HG03432 (cell line): ENCODE results near the gene FGD4.
"Not testable (repeated sequence)": the region's sequence is repeated elsewhere in the genome, so short reads cannot be mapped to it uniquely, and the experiment has no call there.

Experiments used
- ATAC-seq: cut with Tn5 transposase; IDR thresholded peaks from one replicate; pipeline ENCODE4 v1.9.1; 2021; ENCODE audit warnings: mild to moderate bottlenecking, moderate library complexity; ENCODE audit not compliant: unreplicated experiment

The FGD4 gene

DNA sequence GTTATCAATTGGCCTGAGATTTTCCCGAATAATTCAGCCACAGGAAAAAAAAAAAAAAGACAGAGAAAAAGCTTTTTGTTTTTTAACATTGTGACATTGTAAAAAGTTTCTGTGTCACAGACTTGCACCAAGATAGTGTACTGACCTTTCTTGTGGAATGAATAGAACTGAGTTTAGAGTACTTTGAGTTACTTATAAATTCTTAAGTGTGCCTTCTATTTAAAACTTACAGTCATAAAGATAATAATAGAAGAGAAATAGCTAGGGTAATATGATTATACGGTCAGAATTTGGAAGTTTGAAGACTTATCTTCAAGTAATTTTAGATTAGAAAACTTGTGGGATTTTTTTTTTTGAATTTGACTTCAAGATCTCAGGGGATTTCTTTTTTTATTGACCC is 88.8 kb downstream of the FGD4 start:
- ATAC-seq: no peak

DNA sequence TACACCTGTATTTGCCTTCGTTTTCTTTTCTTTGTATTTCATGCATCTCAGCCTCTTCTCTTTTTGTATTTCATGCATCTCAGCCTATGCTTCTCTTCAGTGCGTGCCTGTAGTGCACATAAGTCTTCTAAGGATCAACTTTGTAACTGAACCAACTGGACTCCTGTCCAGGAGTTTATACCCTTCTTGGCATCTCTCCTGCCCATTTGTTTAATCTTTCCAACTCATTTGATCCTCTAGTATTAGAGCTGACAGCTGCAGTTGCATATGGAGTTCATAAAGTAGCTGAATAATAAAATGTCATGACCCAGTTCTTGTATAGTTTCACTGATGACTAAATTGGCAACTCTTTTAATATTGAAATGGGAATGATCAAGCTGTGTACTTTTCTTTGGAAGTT is 89.7 kb downstream of the FGD4 start:
- no peak for ATAC-seq

DNA sequence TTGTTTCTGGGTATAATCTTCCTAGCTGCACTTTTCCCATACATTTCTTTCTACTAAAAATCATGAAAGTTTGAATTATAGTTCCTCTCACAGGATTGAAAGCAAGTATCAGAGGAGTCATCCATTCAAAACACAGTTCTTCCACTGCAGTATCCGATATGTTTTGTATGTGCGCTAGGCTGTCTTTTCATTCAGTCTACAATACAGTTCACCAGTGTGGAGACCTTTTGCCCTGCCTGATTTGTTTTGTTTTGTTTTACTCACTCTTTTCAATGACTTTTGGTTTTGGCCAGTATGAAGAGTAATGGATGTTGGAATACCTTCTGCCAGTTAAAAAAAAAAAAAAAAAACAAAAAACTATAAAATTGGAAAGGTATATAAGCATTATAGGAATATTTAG is 91.4 kb downstream of the FGD4 start:
- no peak for ATAC-seq

DNA sequence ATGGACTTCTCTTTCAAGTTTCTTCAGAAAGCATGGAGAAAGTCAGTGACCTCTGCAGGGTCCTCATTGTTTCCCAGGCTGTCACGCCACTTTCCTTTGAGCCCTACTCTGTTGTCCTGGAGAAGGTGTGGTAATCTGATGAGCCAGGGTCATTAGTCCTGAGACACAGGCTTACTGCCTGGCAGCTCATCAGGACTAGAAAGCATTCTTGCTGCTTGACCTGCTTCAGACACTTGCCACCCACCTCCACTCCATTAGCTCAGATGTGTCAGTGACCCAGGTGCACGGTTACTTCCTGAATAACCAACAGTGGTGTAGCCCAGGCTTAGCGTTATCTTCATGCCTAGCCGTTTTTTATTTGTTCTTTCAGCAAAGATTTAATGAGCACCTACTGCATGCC is 93.9 kb downstream of the FGD4 start:
- ATAC-seq: no peak

DNA sequence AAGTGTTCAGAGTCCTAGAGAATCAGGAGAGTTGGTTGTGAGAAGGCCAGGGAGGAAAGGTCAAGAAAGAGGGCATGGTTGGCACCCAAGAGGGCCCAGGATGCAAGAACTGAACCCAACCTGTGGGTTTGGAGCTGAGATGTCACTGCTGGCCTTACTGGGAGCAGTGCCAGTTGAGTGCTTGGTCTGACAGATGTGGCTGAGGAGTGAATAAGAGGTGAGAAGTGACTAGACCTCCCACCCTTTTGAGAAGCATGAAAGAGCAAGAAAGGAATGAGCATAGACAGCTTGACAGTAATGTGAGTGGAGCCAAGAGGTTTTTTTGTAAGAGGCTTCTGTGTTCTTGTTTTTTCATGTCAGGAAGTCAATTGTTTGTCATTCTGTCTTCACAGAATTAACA is 95.3 kb downstream of the FGD4 start:
- ATAC-seq: no peak

DNA sequence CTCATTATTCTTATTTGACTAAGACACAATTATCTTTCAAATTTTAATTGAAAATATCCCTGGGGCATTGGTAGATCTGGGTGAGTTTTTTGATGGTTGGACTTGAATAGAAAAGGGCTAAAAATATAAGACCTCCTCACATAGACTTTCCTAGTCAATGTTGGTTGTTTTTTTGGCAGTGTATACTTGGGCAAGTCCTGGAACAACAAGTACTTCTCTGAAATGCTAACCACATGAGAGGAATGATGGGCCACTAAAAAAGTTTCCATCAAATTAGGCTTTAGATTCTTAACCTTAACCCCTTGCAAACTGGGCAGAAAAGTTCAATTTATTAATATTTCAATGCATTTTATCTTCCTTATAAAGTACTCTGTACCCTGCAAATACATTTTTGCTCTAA is 97.6 kb downstream of the FGD4 start:
- ATAC-seq: no peak

DNA sequence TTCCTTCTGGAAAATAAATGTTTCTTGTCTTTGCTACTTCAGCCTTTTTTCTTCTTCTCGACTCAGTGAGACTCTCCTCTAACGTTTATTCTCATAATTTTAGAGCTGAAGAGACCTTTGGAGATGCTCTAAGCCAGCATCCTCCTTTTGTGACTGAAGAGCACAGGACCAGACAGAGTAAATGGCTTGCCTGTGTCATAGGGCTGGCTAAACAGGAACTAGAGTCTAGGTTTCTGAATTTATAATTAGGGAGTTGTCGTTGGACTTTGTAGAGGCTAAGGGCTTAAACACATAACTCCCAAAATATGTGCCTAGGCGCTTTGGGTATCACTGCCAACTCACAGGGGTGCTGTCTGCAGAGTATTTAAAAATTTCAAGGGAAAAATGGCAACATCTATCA is 98.5 kb downstream of the FGD4 start:
- no peak for ATAC-seq

DNA sequence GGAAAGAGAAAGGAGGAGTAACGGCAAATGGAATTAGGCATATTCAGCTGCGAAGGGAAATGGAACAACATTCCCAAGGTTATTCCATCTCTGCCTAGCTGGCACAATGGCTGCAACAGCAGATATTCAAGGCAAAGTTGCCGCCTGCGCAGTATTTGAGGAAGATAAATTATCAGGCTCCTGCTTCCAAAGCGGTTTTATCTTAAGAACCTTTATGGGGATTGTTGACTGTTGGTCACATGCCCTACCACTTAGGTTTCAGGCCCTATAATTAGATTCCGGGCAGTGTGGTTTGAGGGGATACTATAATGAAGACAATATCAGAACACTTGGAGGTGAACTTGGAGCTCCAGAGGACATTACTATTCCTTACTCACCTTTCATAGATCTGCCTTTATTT is 99.7 kb downstream of the FGD4 start:
- ATAC-seq: no peak

DNA sequence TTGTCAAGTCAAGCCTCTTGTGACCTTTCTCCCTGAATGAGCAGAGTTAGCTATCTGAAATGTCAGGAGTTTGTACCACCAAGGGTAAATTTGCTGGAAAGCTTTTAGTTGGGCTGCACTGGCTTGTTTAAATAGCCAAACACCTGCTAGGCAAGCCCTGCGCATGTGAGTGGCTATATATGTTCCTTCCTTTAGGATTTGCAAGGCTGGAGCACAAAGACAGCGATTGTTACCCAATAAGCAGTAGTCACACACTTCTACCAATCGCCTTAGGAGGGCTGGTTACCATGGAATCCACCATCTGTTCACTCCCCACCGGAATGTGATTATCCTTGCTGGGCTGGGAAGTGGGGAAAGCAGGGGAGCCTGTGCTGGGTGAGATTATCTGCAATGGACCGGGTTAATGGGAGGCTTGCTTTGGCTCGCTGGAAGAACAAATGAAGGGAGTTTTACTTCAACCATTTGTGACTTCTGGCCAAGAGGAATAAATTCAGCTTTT is 102.5 kb downstream of the FGD4 start:
- ATAC-seq: no peak

DNA sequence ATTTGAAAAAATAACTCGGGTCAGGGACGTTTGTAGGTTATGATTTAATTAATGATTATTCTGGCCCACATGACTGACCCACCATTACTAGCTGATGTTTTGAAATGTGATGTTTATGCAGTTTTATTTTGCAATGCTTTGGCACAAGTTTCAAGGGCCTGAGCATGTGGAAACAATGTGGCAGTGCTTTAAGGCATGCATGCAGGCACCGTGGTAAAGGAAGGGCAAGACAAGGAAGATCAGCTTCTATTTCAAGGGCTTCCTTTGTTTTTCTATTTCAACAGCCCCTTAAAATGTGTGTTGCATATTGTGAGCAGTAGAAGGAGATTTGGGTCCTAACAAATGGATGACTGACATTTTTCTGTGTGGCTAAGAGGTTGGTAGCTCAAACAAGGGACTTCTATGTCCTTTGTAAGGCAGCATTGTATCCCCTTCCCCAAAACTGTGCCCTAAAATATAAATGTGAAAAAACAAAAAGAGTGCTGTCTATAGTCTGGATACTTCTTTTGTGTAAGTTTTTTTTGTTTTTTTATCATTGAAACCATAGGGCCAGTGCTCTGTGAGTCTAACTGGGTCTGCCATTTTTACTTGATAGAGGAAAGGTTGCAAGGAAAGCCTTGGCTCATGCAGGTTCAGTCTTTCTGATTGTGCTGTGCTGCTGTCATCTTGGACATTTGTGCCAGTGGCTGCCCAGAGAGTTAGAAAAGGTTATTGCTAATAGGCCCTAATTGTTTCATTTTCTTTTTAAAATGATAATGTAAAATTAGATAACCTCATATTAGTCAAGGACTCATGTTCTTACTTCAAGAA is 103.5 kb downstream of the FGD4 start:
- ATAC-seq: no peak

DNA sequence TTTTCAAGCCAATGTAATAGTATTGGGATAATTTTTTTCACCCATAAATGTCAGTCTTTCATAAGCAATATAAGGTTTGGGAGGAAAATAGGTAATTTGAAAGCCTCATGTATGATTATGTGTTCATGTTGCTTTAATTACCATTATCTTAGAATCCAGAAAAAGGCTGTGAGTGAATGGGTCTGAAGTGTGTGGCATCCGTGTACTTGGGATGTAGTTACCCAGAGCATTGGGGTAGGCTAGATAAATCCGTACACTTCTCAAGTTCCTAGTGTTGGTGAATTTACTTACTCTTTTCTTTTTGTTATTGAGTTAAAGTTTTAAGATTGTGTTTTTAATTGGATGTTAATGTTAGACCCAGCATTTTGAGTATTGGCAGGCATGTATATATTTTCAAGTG is 104.4 kb downstream of the FGD4 start:
- ATAC-seq: no peak

DNA sequence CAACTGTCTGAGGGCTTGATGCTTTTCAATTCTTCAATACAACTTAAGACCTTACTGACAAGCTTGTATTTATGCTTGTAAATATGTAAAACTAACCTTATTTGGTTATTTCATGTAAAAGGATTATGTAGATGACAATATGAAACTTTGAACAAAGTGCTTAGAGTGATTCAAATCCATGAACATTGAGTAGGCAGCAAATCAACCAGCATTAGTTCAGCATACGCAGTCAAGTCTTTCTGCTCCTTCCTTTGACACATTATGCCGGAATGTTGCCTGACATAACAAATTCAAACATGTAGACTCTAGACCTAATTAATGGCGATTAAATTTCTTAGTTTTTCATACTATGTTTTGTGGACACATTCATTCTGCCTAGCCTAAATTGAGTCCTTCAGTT is 105.2 kb downstream of the FGD4 start:
- no peak for ATAC-seq

DNA sequence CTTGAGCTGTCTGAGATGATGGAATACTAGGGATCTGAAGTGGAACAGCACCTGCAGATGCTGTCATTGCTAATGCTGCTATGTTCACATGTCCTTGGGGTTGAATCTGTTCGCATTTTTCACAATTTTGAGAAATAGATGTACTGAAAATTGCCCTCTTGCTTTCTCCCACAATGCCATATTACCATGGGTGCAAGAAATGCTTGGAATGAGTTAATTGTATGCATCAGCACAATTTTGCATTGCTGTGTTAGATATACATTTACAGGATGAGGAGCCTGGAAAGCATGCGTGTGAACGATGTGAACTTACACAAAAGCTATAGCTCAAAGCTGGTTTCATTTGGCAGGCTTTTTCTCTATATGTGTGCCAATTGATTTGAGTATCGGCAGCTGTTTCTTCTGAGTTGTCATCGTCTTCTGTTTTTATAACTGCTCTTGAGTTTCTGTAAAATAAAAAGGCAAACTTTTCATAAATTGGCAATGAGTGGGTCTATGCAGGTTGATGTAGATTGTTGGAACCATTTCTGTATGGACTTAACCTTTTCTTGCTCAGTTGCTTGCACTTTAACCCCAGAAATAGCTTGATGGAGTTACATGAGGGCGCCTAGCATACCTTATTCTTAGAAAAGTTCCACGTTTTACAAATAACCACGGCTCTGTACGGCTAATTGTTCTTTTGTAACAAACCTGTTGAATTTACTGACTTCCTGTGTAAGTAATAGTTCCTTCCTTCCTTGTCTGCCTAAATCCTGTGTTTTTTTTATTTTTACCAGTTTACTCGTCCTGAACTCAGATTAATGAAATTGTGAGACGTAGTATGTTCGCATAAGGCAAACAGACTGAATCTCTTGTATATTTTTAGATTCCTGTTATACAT is 105.9 kb downstream of the FGD4 start:
- ATAC-seq: no peak

DNA sequence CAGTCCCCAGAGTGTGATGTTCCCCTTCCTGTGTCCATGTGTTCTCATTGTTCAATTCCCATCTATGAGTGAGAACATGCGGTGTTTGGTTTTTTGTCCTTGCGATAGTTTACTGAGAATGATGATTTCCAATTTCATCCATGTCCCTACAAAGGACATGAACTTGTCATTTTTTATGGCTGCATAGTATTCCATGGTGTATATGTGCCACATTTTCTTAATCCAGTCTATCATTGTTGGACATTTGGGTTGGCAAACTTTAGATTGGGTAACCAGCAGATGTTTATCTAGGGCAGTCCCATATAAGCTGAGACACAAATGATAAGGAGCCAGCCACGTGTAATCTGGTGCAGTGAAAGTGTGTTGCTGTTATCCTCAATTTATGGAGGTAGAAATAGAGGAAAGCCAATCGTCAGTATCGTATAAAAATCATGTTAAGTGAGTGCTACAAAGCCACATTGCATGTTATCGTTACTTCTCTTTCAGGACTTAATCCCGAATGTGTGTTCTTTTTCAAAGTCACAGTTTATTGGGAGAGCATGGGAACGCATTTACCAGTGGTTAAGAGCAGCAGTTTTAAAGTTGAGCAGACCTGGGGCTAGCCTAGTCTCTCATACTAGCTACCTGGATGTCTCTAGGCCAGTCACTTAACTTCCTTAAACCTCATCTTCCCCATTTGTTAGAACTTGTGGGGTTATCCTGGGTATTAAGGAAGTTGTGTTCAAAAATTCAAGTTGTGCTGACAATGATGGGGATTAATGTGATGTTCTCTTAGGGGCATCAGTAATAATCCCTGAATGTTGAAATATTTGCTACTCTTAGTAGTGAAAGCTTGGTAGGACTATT is 108.0 kb downstream of the FGD4 start:
- ATAC-seq: not testable (repeated sequence)

DNA sequence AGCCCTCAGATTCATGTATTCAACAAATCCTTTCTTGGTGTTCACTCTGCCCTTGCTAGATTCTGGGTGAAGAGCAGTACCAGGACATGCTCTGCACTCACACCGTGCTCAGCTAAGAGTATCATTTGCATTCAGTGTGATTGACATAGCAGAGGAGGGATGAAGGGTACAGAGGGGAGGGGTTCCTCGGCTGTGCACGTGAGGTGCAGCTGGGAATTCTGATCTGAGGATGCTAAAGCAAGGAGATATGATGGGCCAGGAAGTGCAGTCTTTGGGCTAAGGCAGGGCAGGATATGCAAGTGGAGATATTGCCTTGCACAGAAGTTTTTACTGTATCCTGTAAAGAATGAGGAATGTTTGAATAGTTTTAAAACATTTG is 108.6 kb downstream of the FGD4 start:
- ATAC-seq: no peak

DNA sequence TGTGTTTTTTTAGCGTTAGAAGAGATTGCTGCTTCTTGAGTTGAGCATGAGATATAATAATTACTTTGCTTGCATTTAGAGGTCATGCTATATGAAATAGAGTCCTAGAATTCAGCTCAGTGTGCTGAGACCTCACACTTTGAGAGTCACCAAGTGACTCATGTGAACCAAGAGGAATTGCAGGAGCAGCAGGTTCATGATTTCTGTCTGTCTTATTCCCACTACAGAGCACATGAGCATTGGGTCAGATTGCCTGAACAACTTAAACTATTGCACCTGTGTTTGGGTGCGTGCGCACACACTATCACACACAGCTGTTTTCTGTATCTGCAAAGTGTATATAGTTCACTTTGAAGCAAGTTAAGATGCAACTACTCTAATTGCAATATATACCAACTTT is 109.3 kb downstream of the FGD4 start:
- no peak for ATAC-seq

DNA sequence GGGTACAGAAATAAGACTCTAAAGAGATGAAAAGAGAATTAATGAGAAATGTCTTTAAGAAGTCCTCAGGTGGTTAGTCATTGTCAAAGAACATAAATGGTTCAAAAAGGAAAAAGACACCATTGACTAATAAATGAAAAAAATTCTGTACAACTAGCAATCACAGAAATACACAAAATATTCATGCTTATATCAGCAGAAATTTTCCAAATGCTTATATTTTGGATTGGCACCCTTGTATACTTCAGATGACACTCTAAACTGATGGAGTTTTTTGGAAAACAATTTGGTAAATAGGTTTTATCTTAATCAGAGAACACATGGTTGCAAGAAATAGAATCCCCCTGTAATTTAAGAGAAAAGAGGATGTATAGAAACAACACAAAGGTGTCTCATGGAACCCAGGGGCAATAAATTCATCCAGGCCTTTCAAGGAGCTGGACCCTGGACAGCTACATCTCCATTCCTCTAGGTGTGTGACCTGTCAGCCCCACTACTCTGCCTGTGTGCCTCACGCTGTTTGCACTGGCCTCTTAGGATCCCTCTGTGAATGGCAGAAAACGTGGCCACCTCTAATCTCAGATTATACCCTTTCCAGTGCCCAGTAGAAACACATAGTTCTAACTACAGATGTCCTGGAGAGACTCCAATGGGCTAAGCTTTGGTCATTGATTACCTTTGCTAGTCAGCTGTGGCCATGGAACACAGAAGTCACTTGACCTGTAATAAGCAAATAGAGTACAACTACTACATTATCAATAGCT is 110.2 kb downstream of the FGD4 start:
- no peak for ATAC-seq

DNA sequence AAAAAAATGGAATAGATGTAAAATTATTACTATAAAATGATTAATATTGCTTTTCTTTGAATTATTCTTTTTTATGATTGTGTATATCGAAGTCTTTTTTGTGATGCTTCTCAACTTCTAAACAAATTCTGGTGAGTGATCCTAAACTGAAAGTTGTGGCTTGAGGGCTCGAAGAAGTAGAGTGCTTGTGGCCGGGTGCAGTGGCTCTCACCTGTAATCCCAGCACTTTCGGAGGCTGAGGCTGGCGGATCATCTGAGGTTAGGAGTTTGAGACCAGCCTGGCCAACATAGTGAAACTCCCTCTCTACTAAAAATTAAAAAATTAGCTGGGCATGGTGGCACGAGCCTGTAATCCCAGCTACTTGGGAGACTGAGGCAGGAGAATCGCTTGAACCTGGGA is 112.6 kb downstream of the FGD4 start:
- not testable (repeated sequence) for ATAC-seq

DNA sequence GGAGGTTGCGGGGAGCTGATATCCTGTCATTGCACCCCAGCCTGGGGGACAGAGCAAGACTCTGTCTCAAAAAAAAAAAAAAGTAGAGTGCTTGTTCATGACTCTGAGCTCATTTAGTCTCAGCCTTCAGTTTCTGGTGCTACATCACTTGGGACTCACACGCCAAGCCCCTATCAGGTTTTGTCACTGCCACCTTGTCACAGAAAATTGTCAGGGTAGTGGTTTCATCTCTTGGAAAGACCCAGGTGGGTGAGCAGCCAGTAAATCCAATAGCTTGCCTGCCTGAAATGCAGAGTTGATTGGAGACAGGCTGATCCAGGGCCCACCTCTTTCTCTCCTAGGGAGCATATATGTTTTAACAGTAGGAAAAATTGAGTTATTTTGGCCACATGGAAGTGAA is 113.0 kb downstream of the FGD4 start:
- ATAC-seq: no peak

DNA sequence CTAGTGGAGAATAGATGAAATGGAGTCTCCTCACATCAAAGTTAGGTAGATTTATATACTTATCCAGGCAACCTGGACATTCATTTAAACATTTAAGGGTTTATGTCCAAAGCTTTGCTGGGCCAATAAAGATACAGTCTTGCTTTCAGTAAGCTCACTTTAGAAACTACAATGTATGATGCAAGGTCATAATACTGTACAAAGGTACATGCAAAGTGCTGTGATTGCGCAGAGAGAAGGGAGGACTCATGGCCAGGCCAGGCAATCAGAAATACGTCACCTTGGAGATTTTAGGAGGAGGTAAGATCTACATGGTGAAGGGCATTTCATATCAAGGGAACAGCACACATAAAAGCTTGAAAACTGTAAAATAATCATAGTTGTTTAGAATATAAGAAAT is 113.6 kb downstream of the FGD4 start:
- no peak for ATAC-seq
